Type B pancreatic cell (in vitro differentiated cells): Measurements from ENCODE around the gene NOD1. TPM values are rescaled to one million over a fixed set of nuclear protein-coding genes. Genes with fewer than 3 reads are reported as not detected.
"Not testable (repeated sequence)": the region's sequence is repeated elsewhere in the genome, so short reads cannot be mapped to it uniquely, and the experiment has no call there.

Experiments used
- DNase-seq: peaks from one replicate; pipeline ENCODE4 v3.0.0; 2021; ENCODE audit warnings: mixed read lengths; ENCODE audit not compliant: unreplicated experiment; ENCODE audit errors: extremely low spot score
- H3K27ac Mint-ChIP-seq: 2 replicates; pipeline ENCODE4 v1.8.0; 2021; ENCODE audit warnings: mild to moderate bottlenecking, mixed read lengths
- H3K27me3 Mint-ChIP-seq: 2 replicates; pipeline ENCODE4 v1.8.0; 2021; ENCODE audit warnings: mixed read lengths
- H3K36me3 Mint-ChIP-seq: 2 replicates; pipeline ENCODE4 v1.8.0; 2021; ENCODE audit warnings: mixed read lengths
- H3K4me1 Mint-ChIP-seq: one replicate; pipeline ENCODE4 v1.8.0; 2021; ENCODE audit warnings: mixed read lengths; ENCODE audit not compliant: unreplicated experiment
- H3K4me3 Mint-ChIP-seq: 2 replicates; pipeline ENCODE4 v1.8.0; 2021; ENCODE audit warnings: mild to moderate bottlenecking, mixed read lengths
- H3K9me3 Mint-ChIP-seq: 2 replicates; pipeline ENCODE4 v1.8.0; 2021; ENCODE audit warnings: mixed read lengths
- total RNA-seq: library from RNA; stranded (reverse); gene quantifications from 2 replicates; pipeline ENCODE4 v1.2.1, GENCODE V29; 2021; ENCODE audit warnings: low replicate concordance
- TF ChIP-seq, protein P1 (sequence below): fragments of 200-600 bp; sonication (generic); conservative IDR thresholded peaks from 2 replicates; pipeline ENCODE4 v1.5.0; 2021; ENCODE audit warnings: antibody characterized with exemption, mild to moderate bottlenecking

Gene NOD1
- total RNA-seq, 1 donor from 2014 or later = 10.9 TPM

DNA sequence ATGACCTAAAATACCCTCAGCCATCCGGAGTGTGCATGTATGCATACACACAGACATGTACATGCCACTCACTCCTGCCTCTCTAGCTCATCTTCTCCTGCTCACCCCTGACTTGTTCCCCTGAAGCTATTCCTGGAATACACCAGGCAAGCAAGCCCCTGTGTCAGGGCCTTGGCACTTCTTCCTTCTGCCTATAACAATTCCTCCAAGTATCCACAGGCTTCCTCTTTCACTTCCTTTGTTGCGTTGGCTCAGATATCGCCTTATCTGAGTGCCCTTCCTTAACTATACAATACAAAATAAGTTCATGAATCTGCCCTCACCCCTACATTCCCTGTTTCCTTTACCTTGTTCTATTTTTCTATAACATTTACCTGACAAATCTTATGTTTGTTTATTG lies 88.8 kb downstream of the NOD1 start:
- DNase-seq = no peak
- H3K27ac Mint-ChIP-seq = no peak overlapping the region
- peaks cover 7% of the 10 kb centered on the region for H3K36me3 Mint-ChIP-seq
- H3K4me3 Mint-ChIP-seq = no peak overlapping the region
- TF ChIP-seq, protein P1, sequence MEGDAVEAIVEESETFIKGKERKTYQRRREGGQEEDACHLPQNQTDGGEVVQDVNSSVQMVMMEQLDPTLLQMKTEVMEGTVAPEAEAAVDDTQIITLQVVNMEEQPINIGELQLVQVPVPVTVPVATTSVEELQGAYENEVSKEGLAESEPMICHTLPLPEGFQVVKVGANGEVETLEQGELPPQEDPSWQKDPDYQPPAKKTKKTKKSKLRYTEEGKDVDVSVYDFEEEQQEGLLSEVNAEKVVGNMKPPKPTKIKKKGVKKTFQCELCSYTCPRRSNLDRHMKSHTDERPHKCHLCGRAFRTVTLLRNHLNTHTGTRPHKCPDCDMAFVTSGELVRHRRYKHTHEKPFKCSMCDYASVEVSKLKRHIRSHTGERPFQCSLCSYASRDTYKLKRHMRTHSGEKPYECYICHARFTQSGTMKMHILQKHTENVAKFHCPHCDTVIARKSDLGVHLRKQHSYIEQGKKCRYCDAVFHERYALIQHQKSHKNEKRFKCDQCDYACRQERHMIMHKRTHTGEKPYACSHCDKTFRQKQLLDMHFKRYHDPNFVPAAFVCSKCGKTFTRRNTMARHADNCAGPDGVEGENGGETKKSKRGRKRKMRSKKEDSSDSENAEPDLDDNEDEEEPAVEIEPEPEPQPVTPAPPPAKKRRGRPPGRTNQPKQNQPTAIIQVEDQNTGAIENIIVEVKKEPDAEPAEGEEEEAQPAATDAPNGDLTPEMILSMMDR = no peak
- H3K9me3 Mint-ChIP-seq = no peaks in the 10 kb centered on the region
- H3K27me3 Mint-ChIP-seq = no peaks in the 10 kb centered on the region
- no peaks in the 10 kb centered on the region for H3K4me1 Mint-ChIP-seq

GRCh38 chr7:30382607-30383006 lies 96.0 kb downstream of the NOD1 start:
- Mint-ChIP-seq H3K9me3 (peaks cover 7% of the 10 kb centered on the region), H3K4me1 (no peaks in the 10 kb centered on the region), H3K36me3 (no peaks in the 10 kb centered on the region), H3K27me3 (no peaks in the 10 kb centered on the region), H3K4me3 (no peak overlapping the region), H3K27ac (no peak overlapping the region)
- no peak for DNase-seq
- TF ChIP-seq, protein P1 = no peak

- not testable (repeated sequence) for DNase-seq, H3K4me3 Mint-ChIP-seq, H3K4me1 Mint-ChIP-seq, H3K27me3 Mint-ChIP-seq, H3K36me3 Mint-ChIP-seq, H3K27ac Mint-ChIP-seq, H3K9me3 Mint-ChIP-seq
Observed at GRCh38 chr7:30380824-30381223, 97.8 kb downstream of the NOD1 start.

DNA sequence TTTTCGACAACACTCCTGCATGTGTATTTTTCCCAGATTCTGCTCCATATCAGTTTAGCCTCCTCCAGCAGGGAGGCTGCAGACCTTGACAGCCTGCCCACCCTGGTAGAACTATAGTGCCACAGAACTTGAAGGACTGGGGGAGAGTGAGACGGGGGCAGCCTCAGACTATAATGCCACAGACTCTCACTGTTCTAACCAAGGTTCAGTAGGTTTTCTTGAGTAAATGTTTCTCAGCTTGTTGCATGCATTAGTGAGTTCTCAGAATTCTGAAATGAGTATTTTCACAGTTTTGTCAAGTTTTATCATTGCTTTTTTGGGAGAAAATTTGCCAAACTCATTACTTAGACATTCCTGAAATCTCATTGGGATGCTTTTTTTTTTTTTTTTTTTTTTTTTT lies 98.3 kb downstream of the NOD1 start:
- TF ChIP-seq, protein P1 = no peak
- Mint-ChIP-seq H3K4me3 (no peak overlapping the region), H3K27ac (no peak overlapping the region), H3K9me3 (peaks cover 7% of the 10 kb centered on the region), H3K27me3 (no peaks in the 10 kb centered on the region), H3K36me3 (no peaks in the 10 kb centered on the region), H3K4me1 (no peaks in the 10 kb centered on the region)
- DNase-seq = no peak

DNA sequence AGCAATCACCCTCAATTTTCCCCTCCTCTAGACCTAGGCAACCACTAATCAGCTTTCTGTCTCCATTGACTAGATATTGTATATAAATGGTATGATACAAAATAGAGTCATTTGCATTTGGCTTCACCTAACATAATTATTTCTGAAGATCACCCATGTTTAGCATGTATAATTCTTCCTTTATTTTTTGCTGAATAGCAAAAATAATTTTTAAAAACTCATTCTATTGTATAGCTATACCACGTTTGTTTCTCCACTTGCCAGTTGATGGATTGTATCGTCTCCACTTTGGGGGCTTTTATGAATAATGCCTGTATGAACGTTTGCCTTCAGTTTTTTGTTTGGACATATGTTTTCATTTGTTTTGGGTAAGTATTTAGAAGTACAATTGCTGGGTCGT lies 98.8 kb downstream of the NOD1 start:
- peaks cover 13% of the 10 kb centered on the region for H3K9me3 Mint-ChIP-seq
- DNase-seq = no peak
- no peaks in the 10 kb centered on the region for H3K4me1 Mint-ChIP-seq
- TF ChIP-seq, protein P1 = no peak
- no peak overlapping the region for H3K4me3 Mint-ChIP-seq
- H3K27ac Mint-ChIP-seq = no peak overlapping the region
- no peaks in the 10 kb centered on the region for H3K27me3 Mint-ChIP-seq
- no peaks in the 10 kb centered on the region for H3K36me3 Mint-ChIP-seq

- H3K27me3 Mint-ChIP-seq = no peaks in the 10 kb centered on the region
- H3K9me3 Mint-ChIP-seq = peaks cover 17% of the 10 kb centered on the region
- DNase-seq = no peak
- no peak overlapping the region for H3K4me3 Mint-ChIP-seq
- TF ChIP-seq, protein P1 = no peak
- H3K27ac Mint-ChIP-seq = no peak overlapping the region
- no peaks in the 10 kb centered on the region for H3K36me3 Mint-ChIP-seq
- H3K4me1 Mint-ChIP-seq = no peaks in the 10 kb centered on the region
Observed at GRCh38 chr7:30379131-30379530, 99.5 kb downstream of the NOD1 start.
